GM19395 (cell line): Measurements from ENCODE around the gene RGS14.
"Not testable (repeated sequence)": the region's sequence is repeated elsewhere in the genome, so short reads cannot be mapped to it uniquely, and the experiment has no call there.

Source experiments
- ATAC-seq: cut with Tn5 transposase; IDR thresholded peaks from one replicate; pipeline ENCODE4 v1.9.1; 2021; ENCODE audit warnings: mild to moderate bottlenecking, moderate library complexity; ENCODE audit not compliant: unreplicated experiment

RGS14 gene

GRCh38 chr5:177327539-177328522 lies 29.9 kb upstream of the RGS14 start:
- no peak for ATAC-seq

GRCh38 chr5:177328545-177329231 lies 29.0 kb upstream of the RGS14 start:
- no peak for ATAC-seq

- ATAC-seq, result no peak
Observed at GRCh38 chr5:177329883-177330282, 27.8 kb upstream of the RGS14 start.

DNA sequence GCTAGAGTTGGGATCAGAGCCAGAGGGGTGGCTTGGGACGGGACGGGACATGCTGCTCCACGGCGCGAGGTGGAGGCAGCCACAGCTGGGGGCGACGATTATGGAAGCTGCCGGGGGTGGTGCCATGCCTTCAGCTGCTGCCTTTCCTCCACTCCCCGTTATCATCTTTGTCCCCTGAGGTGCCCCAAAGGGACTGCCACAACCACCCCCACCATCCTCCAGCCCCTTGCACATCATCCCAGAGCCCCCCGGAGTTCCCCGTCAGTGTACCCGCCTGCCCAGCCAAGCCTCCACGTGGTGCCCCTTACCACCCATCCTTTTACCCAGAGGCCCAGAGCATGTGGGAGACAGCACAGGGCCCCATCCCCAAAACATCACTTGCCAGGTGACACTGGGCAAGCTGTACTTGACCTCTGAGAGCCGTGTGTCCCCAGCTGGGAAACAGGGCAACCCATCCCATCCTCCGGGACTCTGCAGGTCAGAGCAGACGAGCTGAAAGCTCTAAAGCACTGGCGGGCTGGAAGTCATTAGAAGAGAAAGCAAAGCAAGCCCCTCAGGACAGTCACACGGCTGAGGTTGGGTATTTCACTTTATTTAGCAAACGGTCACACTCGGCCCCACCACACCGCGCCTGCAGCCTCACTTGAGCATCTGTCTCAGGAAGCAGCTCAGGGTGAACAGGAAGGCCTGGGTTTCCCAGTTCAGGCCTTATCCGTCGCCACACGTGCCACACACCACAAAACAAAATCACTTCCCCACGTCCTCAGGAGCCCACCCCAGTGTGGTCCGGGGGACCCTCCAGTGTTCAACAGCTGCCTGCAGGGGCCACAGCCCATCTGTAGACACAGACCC lies 26.5 kb upstream of the RGS14 start:
- ATAC-seq, result no peak

DNA sequence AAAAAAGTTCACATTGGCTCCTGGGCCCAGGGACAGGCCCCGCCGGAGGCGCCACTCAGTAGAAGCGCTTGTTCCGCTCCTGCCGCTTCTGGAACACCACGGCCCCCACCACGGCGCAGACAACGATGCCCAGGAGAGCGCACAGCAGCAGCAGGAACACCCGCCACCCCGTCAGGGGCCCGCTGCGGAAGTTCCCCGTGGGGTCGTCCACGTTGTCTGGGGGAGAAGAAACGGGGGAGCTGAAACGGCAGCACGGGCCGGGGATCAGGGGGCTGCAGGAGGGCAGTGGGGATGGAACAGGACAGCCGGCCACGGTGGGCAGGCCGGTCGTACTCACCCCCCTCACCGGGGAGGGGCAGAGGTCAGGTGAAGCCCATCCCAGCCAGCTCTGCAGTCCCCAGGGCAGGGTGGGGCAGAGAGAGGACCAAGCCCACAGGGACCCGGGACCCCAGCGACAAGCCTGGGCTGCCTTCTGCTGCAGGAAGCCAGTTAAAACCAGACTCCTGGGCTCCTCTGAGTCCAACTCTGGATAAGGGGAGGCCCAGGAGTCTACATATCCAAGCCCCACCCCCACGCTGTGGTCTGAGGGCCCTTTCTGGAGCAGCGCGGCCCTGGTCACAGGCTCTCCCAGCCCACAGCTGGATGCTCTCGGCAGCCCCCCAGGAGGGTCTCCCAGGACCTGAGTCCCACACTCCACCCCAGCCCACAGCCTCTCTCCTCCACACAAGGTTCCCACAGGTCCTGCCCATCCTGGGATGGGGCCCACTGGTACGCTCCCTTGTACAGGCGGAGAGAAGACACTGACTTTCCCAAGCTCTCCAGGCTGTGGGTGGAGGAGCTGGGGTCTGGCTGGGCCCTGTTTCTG lies 25.5 kb upstream of the RGS14 start:
- ATAC-seq, result no peak

DNA sequence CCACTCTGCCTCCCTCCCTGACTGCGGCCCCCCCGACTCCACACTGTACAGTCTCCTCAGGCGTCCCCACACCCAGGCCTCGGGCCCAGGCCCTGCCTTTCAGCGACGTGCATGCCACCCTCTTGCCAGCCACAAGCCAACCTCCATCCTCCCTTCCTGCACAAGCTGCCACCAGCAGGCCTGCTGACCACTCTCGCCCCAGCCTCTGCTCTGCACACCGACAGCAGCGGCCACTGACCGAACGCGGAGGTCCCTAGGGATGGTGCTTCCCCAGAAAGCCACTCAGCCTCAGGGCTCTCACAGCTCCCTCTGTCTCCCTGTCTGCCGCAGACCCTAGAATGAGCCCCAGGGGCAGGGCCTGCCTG lies 24.8 kb upstream of the RGS14 start:
- no peak for ATAC-seq

GRCh38 chr5:177333420-177334154 lies 24.1 kb upstream of the RGS14 start:
- no peak for ATAC-seq

- ATAC-seq, result no peak
Observed at GRCh38 chr5:177334155-177334551, 23.6 kb upstream of the RGS14 start.

GRCh38 chr5:177334781-177335700 lies 22.7 kb upstream of the RGS14 start:
- no peak for ATAC-seq

- no peak for ATAC-seq
Observed at GRCh38 chr5:177335701-177336065, 22.0 kb upstream of the RGS14 start.

DNA sequence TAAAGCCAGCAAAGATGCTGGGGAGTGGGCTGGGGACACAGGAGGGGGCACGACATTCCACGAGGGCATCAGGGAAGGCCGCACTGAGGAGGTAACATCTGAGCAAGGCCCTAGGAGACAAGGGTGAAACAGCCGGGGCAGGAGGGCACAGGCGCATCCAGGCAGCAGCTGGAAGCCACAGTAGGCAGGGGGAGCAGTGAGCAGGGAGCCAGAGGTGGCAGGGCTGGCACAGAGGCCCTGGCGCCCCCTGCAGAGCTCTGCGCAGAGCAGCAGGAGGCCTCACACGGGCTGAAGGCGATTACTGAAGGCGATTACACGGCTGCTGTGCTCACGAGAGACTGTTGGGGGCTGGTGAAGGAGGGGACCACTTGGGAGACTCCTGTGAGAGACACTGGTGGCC lies 21.6 kb upstream of the RGS14 start:
- no peak for ATAC-seq

GRCh38 chr5:177336603-177337494 lies 20.9 kb upstream of the RGS14 start:
- ATAC-seq, result no peak

DNA sequence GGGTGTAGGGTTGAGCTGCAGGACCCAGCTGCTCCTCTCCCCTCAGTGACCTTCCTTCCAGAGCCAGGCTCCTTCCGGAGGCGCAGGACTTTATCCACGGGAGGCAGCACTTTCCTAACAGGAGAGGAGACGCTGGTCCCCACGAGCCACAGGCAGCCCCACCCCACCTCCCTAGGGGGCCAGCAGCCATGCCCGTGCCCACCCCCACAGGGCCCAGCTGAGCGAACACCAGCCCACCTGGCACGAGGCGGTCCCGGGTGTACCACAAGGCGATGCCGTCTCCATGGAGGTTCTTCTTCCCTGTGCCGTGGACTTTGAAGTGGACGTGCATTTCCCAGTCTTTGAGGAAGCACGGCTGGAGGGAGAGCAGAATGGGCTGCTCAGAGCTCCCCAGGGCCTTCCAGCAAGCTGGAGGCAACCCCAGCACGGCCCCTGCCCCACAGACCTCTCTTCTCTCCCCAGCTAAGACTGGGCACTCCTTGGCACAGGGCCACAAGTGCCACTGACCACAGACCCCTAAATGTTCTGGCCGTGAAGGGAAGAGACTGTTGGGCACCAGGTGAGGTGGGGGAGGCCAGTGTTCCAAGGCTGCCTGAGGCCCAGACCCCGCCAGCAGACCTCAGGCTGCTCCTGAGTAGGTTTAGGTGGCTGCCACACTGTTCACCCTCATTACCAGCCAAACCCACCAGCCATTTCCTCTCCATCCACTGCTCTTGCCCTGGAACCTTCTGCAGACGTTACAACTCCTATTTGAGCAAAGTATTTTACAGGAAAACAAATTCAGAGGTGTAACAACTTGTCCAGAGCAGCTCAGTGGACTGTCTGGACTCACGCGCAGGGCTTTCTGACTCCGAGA lies 19.2 kb upstream of the RGS14 start:
- ATAC-seq, result no peak

DNA sequence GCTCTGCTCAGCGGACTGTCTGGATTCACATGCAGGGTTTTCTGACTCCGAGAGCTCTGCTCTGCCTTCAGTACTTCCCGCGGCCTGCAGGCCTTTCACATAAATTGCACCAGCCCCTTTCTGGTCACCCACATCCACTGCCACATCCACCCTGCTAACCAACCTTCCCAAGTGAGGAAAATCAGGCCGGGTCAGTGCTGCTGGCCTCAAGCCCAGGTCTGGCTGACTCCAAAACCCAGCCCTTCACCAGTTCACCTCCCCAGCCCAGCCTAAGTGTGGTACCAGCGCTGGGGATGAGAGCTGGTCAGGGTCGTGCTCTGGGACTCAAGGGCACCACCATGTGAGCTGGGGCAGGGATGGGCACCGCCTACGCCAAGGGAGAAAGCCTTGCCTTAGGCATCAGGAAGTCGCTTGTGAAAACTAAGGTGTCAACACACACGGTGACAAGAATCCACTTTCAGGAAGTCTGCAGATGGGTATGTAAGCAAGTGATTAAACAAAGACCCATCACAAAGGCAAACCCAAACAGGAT lies 18.6 kb upstream of the RGS14 start:
- ATAC-seq, result no peak

- not testable (repeated sequence) for ATAC-seq
Observed at GRCh38 chr5:177343000-177343399, 14.7 kb upstream of the RGS14 start.

- no peak for ATAC-seq
Observed at GRCh38 chr5:177343777-177344176, 13.9 kb upstream of the RGS14 start.
